ENCODE measurements around the gene FIGN.

The FIGN gene

DNA sequence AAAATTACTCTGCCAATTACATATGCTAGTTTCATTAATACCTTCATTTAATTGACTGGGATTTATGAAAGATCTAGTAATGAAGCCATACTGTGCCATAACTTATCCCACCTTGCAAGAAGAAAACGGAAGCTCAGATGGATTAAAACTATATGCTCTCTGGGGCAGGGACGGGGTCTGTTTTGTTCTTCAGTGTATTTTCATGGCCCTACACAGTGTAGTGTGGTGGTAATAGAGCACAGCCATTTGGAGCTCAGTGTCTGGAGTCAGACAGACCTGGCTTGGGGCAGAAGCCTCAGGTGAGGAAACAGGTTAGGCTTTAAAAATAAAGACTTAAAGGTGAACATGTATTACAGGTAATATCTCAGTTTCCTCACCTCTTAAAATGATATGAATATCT is 62.3 kb downstream of the FIGN start:
- no peak for DNase-seq
- TF ChIP-seq, protein P1, sequence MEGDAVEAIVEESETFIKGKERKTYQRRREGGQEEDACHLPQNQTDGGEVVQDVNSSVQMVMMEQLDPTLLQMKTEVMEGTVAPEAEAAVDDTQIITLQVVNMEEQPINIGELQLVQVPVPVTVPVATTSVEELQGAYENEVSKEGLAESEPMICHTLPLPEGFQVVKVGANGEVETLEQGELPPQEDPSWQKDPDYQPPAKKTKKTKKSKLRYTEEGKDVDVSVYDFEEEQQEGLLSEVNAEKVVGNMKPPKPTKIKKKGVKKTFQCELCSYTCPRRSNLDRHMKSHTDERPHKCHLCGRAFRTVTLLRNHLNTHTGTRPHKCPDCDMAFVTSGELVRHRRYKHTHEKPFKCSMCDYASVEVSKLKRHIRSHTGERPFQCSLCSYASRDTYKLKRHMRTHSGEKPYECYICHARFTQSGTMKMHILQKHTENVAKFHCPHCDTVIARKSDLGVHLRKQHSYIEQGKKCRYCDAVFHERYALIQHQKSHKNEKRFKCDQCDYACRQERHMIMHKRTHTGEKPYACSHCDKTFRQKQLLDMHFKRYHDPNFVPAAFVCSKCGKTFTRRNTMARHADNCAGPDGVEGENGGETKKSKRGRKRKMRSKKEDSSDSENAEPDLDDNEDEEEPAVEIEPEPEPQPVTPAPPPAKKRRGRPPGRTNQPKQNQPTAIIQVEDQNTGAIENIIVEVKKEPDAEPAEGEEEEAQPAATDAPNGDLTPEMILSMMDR (IDR thresholded peaks at IDR 0.05) = no peak
- Histone ChIP-seq H3K27me3 (no peaks in the 10 kb centered on the region), H3K4me1 (peaks cover 0 to 16% (median 2%) of the 10 kb centered on the region in 4 donors), H3K27ac (no peak overlapping the region), H3K9me3 (no peaks in the 10 kb centered on the region), H3K36me3 (no peaks in the 10 kb centered on the region), H3K4me3 (no peak overlapping the region)
- intact Hi-C loops (cut with DNase I; ENCODE audit: low total_unique reads) = no loop called here

DNA sequence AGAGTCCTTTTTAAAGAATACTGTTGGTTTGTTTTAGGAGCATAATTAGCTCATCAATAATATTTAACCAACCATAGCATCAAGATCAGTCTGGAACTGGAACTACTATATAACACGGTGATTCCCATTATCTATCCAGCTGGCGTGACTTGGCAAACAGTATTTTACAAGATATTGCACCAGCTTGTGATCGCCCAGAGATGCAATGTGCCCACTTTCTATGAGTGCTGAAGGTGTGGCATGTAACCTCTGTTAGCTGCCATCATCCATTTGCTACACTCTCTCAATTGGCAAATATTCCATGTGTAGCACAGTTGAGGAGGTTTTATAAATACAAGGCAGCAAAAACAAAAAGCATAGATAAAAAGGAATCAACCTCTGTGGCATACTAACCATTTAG is 64.9 kb downstream of the FIGN start:
- Histone ChIP-seq H3K4me1 (peaks cover 0 to 40% (median 10%) of the 10 kb centered on the region in 4 donors), H3K9me3 (no peaks in the 10 kb centered on the region), H3K36me3 (no peaks in the 10 kb centered on the region), H3K27me3 (no peaks in the 10 kb centered on the region), H3K27ac (no peak overlapping the region), H3K4me3 (no peak overlapping the region)
- TF ChIP-seq, protein P1 (IDR thresholded peaks at IDR 0.05) = no peak
- intact Hi-C loops (cut with DNase I; ENCODE audit: low total_unique reads) = no loop called here
- no peak for DNase-seq

DNA sequence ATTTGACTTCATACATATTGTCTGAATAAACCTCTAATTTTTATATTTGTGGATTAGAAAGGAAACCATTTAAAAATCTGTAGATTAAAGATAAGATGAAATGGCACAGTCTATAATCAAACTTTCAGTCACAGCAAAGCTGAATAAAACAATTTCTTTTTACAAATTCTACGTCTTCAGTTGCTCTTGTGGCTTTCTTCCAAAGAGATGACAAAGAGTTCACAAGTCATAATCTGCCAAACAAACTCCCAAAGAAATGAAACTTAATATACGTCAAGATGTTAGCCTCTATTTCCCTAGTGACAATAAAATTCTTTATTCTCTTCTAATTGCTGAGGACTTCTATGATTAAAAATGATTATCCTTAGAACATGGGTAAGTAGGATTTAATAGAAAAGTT is 66.3 kb downstream of the FIGN start:
- Histone ChIP-seq H3K9me3 (no peaks in the 10 kb centered on the region), H3K27ac (no peak overlapping the region), H3K36me3 (no peaks in the 10 kb centered on the region), H3K4me3 (no peak overlapping the region), H3K4me1 (peaks cover 0 to 55% (median 10%) of the 10 kb centered on the region in 4 donors), H3K27me3 (no peaks in the 10 kb centered on the region)
- intact Hi-C loops (cut with DNase I; ENCODE audit: low total_unique reads) = no loop called here
- TF ChIP-seq, protein P1 (IDR thresholded peaks at IDR 0.05) = no peak
- DNase-seq = no peak

GRCh38 chr2:163667064-163667887 is 68.5 kb downstream of the FIGN start:
- no peak overlapping the region for H3K4me3 ChIP-seq
- peaks cover 0 to 49% (median 10%) of the 10 kb centered on the region in 4 donors for H3K4me1 ChIP-seq
- TF ChIP-seq, protein P1 (IDR thresholded peaks at IDR 0.05) = no peak
- H3K36me3 ChIP-seq = no peaks in the 10 kb centered on the region
- intact Hi-C loops (cut with DNase I; ENCODE audit: low total_unique reads) = no loop called here
- H3K9me3 ChIP-seq = no peaks in the 10 kb centered on the region
- no peak for DNase-seq
- peak overlapping the region; percentile 27 for H3K27ac ChIP-seq
- H3K27me3 ChIP-seq = no peaks in the 10 kb centered on the region

- DNase-seq = no peak
- H3K4me1 ChIP-seq = peaks cover 0 to 56% (median 12%) of the 10 kb centered on the region in 4 donors
- no peak overlapping the region for H3K4me3 ChIP-seq
- TF ChIP-seq, protein P1 (IDR thresholded peaks at IDR 0.05) = no peak
- no peak overlapping the region for H3K27ac ChIP-seq
- H3K36me3 ChIP-seq = no peaks in the 10 kb centered on the region
- no peaks in the 10 kb centered on the region for H3K27me3 ChIP-seq
- intact Hi-C loops (cut with DNase I; ENCODE audit: low total_unique reads) = no loop called here
- H3K9me3 ChIP-seq = no peaks in the 10 kb centered on the region
These were observed 70.0 kb downstream of the FIGN start for GRCh38 chr2:163665817-163666216.
